Suppressor macrophage treated with lipopolysaccharide for 1 hour (primary cell): ENCODE measurements around the gene SDK1.
A peak's percentile ranks its signal among the peaks of the same experiment; 100 is the strongest.

Source experiments
- DNase-seq, 3 donors: peaks; one replicate each; pipeline ENCODE4 v3.0.0-alpha.2; 2020 to 2022

The SDK1 gene

DNA sequence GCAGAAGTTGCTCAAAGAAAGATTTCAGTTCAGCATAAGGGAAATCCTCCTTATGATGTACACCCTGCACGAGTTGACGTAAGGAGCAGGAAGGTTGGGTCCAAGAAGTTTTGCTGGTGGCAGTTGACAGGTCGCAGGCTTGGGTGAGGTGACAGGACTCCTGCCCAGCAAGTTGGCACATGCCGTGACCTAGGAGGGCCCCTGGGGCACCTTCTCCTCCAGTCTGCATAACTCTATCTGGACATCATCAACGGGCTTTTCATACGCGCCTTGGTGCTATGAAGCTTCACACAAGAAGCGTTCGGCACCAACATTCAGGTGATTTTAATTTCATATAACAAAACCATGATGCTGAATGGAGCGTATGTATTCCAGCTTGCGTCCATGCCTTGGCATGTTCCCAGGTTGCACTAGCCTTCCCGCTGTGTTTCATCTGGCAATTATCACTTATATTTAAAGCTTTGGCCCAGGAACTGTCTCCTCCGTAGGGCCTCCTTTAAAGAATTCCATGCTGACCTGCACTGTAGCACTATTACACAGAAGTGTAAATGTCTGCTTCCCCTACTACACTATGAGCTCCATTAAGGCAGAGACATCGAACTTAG, 729.4 kb downstream of the SDK1 start:
- DNase-seq, result no peak

- DNase-seq, result no peak
These were observed 732.9 kb downstream of the SDK1 start for GRCh38 chr7:4033996-4034395.

DNA sequence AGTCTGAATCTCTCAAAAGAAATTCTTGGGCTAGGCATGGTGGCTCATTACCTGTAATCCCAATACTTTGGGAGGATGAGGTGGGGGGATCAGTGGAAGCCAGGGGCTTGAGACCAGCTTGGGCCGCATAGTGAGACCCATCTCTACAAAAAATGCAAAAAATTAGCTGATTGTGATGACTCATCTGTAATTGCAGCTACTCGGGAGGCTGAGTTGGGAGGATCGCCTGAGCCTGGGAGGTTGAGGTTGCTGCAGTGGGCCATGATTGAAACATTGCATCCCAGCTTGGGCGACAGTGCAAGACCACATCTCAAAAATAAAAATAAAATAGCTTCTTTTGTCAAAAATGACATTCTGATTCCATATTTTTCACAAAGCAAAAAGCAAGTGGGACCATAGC, 736.3 kb downstream of the SDK1 start:
- DNase-seq, result no peak

GRCh38 chr7:4037877-4038276, 736.8 kb downstream of the SDK1 start:
- DNase-seq, result no peak

DNA sequence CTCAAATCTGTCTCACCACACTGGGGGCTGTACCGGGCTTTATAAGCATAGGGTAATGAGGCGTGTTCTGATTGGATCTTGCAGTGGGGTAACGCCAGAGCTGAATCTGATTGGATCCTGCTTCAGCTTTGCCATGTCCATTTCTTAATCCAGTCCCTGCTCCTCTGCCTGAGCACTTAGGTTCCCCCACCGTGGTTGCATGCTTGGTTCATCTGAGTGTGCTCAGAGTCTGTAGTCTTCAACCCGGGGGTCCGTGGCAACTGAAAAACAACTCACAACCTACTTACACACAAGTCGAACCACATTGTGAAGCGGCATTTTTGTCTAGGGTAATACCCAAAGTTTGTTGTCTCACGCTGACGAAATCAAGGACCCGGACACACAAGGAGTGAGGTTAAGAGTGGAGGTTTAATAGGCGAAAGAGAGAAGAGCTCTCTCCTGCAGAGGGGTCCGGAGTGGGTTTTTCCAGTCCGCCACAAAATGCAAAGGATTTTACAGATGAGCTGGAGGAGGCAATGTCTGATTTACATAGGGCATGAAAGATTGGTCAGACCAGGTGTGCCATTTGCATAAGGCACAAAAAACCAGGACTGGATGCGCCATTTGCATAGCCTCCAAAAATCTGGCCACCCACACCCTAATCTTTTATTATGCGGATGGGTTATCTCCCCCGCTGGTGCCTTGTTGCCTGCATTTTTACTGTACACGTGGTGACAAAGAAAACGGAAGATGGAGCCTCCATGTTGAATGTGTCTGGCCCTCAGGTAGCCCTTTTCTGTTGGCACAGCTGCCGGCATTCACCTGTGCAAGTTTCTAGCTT, 739.3 kb downstream of the SDK1 start:
- no peak for DNase-seq

- no peak for DNase-seq
These were observed 741.5 kb downstream of the SDK1 start for GRCh38 chr7:4042402-4043045.

- DNase-seq, result no peak
These were observed 742.9 kb downstream of the SDK1 start for GRCh38 chr7:4043988-4044387.

GRCh38 chr7:4045450-4045849, 744.4 kb downstream of the SDK1 start:
- DNase-seq, result no peak

GRCh38 chr7:4045975-4046374, 744.9 kb downstream of the SDK1 start:
- DNase-seq, result no peak

DNA sequence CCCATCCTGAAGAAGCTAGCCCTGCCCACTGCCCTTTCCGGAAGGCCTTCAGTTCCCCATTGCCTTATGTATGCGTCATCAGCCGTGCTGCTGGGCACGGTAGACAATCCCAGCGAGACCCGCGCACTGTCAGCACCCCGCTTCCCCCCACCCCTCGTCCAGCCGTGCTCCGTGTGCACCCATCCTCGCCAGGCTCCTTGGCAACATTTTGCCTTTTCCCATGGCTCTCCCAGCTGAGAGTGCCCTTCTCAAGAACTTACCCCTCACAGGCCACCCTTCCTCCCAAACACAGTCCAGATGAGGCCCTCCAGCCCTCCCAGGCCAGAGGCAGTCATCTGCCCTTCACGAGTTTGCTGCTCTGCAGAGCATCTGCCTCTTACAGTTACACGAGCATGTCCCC, 747.3 kb downstream of the SDK1 start:
- no peak for DNase-seq

- no peak for DNase-seq
These were observed 748.1 kb downstream of the SDK1 start for GRCh38 chr7:4049202-4049601.

DNA sequence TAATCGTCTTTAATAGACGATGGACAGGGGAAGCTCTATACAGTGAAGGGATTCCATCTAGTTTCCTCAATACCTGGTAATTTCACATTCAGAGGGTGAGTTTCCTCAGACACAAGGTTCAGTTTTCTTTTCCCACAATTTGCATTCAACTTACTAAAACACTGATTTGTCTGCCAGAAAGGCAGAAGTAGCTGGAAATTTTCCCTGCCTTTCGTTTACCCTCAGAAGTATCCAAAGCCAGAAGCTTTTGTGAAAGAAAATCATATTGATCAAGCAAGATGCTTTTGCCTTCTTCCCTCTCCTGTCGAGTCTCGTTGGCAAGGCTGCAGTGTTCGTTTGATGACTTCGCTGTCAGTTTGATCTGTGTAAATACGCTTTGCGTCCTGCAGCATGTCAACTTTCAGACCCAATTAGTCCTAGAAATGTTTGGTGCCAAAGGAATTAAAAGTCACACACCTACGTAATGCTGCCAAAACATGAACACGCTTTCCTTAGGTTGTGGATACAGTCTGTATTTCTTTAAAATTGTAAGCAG, 749.1 kb downstream of the SDK1 start:
- DNase-seq, result no peak

DNA sequence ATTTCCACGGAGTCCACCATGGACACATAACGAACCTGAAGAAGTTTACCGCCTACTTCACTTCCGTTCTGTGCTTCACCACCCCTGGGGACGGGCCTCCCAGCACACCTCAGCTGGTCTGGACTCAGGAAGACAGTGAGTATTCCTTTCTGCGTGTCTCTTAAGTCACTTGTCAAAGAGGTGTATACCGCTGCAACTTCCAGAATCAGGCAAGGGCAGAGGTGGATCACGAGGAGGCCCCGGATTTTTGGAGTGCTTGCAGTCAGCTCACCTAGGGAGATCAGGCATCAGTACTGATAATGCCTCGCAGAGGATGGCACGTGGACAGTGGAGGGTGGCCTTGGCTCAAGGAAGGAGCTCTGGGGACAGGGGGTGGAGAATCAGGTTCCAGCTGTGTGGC, 750.6 kb downstream of the SDK1 start:
- no peak for DNase-seq

- no peak for DNase-seq
These were observed 751.1 kb downstream of the SDK1 start for GRCh38 chr7:4052130-4052529.

GRCh38 chr7:4054158-4054557, 753.1 kb downstream of the SDK1 start:
- peak in 1 of 3 donors; percentile 6 for DNase-seq

DNA sequence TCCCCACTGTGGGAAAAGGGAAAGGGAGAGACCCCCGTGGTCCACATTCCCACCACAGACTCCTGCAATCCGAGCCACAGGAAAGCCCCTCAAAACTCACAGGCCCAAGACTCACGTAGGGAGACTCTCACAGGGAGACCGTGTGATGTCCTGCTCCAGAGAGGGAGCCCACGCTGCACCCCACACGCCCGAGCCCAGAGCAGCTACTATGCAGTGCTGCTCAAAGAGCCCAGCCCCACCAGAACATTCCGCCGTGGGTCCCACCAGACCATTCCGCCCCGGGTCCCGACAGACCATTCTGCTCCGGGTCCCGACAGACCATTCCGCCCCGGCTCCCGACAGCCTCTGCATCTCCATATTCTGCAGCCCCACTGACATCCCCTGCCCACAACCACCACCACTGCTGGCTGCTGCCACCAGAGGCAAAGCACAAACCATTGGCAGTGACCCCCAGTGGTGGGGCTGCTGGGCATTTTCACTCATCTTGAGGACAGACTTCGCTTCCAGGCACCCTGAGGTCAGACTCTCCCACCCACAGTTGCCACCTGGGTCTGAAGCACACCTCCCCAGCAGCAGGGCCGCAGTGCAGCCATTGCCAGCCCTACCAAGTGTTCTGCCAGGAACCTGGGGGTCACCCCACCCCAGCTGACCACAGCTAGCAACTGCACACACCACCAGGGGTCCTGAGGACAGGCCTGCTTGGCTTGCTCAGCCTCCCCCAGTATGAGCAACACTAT, 755.7 kb downstream of the SDK1 start:
- DNase-seq, result no peak

- DNase-seq, result no peak
These were observed 756.2 kb downstream of the SDK1 start for GRCh38 chr7:4057289-4057616.

DNA sequence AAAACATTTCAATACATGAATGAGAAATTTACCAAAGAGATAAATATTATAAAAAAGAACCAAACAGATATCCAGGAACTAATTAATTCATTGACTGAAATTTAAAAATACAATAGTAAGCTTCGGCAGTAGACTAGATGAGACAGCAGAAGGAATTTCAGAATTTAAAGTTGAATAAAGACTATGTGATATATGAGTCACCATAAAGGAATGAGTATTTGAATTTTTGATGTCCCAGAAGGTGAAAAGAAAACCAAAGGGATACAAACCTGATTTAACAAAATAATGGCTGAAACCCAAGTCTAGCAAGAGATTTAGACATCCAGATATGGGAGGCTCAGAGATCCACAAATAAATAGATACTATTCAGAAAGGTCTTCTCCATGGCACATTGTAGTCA, 757.1 kb downstream of the SDK1 start:
- DNase-seq, result no peak

DNA sequence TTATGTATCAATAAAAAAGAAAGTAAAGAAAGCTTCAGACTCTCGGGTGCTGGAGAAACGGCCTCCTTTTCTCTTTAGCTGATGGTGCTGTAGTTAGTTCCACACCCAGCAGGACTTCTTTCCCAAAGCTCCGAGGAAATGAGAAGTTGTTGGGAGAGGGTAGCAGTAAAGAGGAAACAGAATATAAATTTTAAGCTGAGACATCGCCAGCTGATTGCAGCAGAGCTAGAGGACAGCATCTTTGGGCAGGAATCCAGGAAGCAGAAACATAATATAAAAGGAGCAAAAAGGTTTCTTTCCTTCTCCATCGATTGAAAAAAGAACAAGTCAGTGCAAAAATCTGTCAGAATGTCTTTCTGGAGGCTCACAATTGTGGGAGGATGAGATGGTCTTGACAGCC, 764.1 kb downstream of the SDK1 start:
- peak in 1 of 3 donors; percentile 16 for DNase-seq

DNA sequence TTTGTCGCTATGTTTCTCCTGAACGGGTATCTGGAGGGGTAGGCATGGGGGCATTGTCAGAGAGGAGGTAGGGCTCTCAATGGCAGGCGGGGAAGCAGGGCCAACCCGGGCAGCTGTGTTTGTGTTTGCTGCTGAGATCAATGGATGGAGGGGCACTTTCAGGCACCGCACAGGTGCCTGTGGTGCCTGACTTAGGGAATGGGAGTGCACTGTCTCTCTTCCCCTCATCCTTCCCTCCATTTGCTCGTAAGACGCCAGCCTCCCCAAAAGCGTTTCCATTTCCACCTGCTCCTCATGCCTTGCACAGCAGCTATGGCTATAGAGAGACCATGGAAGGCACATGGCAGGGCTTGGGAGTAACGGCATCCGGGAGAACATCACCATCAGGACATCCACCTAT, 765.2 kb downstream of the SDK1 start:
- DNase-seq, result no peak

GRCh38 chr7:4066626-4067475, 765.8 kb downstream of the SDK1 start:
- DNase-seq, result no peak

DNA sequence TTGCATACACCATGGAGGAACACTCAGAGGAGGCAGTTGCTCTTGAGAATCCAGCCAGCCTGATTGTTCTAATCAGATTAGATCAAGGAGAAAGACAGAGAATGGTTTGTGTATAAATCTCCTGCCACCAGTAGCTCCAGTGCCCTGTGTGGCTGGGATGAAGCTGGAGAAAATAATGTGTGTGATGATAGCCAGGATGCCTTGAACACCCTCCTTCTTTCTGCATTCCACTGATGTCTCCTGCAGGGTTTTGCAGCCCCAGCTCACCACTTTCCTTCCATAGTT, 766.4 kb downstream of the SDK1 start:
- DNase-seq, result no peak

- peak in 1 of 3 donors; percentile 15 for DNase-seq
These were observed 766.8 kb downstream of the SDK1 start for GRCh38 chr7:4067874-4068273.
